SIG-M5 (cell line): ENCODE measurements around the gene CHAF1A.

Experiments
- DNase-seq: peaks from one replicate; lab custom pipeline; 2025; lab: John Stamatoyannopoulos, UW

CHAF1A gene

GRCh38 chr19:4456843-4457653 is 54.6 kb downstream of the CHAF1A start:
- DNase-seq: no peak

- peak; percentile 81 for DNase-seq
These were observed 55.4 kb downstream of the CHAF1A start, which contains the start of gene UBXN6 for GRCh38 chr19:4457654-4458395. Gene UBXN6 (minus strand): TSS chr19:4457794. CDS start chr19:4457697, 97 bp downstream.

GRCh38 chr19:4464815-4465581 is 62.6 kb downstream of the CHAF1A start:
- DNase-seq: no peak

- DNase-seq: no peak
These were observed 65.4 kb downstream of the CHAF1A start for GRCh38 chr19:4467835-4468234.

- peak; percentile 100 for DNase-seq
These were observed 69.1 kb downstream of the CHAF1A start for GRCh38 chr19:4471403-4472173.

GRCh38 chr19:4472174-4472974 is 69.9 kb downstream of the CHAF1A start, which contains the start of gene HDGFL2:
Gene HDGFL2 (plus strand): TSS chr19:4472297. CDS start chr19:4472351, 54 bp downstream.
- DNase-seq: no peak

- no peak for DNase-seq
These were observed 70.7 kb downstream of the CHAF1A start for GRCh38 chr19:4473011-4473762.

- DNase-seq: no peak
These were observed 71.5 kb downstream of the CHAF1A start for GRCh38 chr19:4473763-4474513.

- DNase-seq: no peak
These were observed 72.1 kb downstream of the CHAF1A start for GRCh38 chr19:4474514-4475022.

- DNase-seq: no peak
These were observed 74.8 kb downstream of the CHAF1A start for GRCh38 chr19:4477034-4477801.

- no peak for DNase-seq
These were observed 80.4 kb downstream of the CHAF1A start for GRCh38 chr19:4482721-4483364.

GRCh38 chr19:4483385-4483784 is 80.9 kb downstream of the CHAF1A start:
- no peak for DNase-seq

- DNase-seq: no peak
These were observed 85.1 kb downstream of the CHAF1A start for GRCh38 chr19:4487572-4487971.

- DNase-seq: no peak
These were observed 86.1 kb downstream of the CHAF1A start for GRCh38 chr19:4488496-4488895.

- DNase-seq: no peak
These were observed 89.0 kb downstream of the CHAF1A start for GRCh38 chr19:4491446-4491845.

- DNase-seq: no peak
These were observed 90.1 kb downstream of the CHAF1A start for GRCh38 chr19:4492337-4493103.
